Measurements from ENCODE around the gene DHRS9.

The DHRS9 gene

DNA sequence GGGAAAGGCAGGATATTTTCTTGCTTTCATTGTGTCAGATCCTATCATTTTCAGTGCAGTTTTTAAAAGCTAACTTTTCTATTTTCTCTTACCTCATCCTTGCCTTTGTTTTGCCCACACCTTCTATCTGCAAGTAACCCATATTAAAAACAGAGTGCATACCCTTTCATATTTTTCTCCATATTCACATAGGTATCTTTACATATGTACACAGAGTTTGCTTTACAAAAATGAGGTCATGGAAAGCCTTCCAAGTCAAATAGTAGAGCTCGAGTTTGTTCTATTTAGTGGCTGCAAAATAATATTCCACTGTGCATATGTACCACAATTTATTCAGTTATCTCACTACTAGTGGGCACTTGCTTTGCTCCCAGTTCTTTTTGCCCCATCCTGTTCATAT is 3.9 kb upstream of the DHRS9 start:
- Histone ChIP-seq H3K9me2 (replicated peaks; ENCODE audit: insufficient read depth, low read length) (no peaks in the 10 kb centered on the region), H3K79me2 (ENCODE audit: insufficient read depth, low read length) (no peaks in the 10 kb centered on the region), H3K9me3 (ENCODE audit: insufficient read depth, low read length) (no peaks in the 10 kb centered on the region), H3F3A (ENCODE audit: insufficient read depth) (no peaks in the 10 kb centered on the region), H3K27me3 (ENCODE audit: low read length) (no peaks in the 10 kb centered on the region), H4K20me1 (ENCODE audit: low read depth, low read length) (no peaks in the 10 kb centered on the region), H3K36me3 (ENCODE audit: low read length) (no peaks in the 10 kb centered on the region), H3K9ac (ENCODE audit: low read length) (no peak overlapping the region), H2AFZ (ENCODE audit: low read depth, low read length, severe bottlenecking) (no peak overlapping the region), H3K4me3 (ENCODE audit: insufficient read depth, low read length, poor library complexity, severe bottlenecking) (no peak overlapping the region), H3K27ac (ENCODE audit: low read depth, low read length) (no peak overlapping the region), H3K4me2 (ENCODE audit: low read depth, low read length, poor library complexity, severe bottlenecking) (no peak overlapping the region)
- TF ChIP-seq EZH2phosphoT487 (conservative IDR thresholded peaks at IDR 0.05; ENCODE audit: low read length) = no peak
- TF ChIP-seq, protein P1, sequence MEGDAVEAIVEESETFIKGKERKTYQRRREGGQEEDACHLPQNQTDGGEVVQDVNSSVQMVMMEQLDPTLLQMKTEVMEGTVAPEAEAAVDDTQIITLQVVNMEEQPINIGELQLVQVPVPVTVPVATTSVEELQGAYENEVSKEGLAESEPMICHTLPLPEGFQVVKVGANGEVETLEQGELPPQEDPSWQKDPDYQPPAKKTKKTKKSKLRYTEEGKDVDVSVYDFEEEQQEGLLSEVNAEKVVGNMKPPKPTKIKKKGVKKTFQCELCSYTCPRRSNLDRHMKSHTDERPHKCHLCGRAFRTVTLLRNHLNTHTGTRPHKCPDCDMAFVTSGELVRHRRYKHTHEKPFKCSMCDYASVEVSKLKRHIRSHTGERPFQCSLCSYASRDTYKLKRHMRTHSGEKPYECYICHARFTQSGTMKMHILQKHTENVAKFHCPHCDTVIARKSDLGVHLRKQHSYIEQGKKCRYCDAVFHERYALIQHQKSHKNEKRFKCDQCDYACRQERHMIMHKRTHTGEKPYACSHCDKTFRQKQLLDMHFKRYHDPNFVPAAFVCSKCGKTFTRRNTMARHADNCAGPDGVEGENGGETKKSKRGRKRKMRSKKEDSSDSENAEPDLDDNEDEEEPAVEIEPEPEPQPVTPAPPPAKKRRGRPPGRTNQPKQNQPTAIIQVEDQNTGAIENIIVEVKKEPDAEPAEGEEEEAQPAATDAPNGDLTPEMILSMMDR (IDR thresholded peaks at IDR 0.05; ENCODE audit: insufficient read depth, low read length, poor library complexity, severe bottlenecking) = no peak

DNA sequence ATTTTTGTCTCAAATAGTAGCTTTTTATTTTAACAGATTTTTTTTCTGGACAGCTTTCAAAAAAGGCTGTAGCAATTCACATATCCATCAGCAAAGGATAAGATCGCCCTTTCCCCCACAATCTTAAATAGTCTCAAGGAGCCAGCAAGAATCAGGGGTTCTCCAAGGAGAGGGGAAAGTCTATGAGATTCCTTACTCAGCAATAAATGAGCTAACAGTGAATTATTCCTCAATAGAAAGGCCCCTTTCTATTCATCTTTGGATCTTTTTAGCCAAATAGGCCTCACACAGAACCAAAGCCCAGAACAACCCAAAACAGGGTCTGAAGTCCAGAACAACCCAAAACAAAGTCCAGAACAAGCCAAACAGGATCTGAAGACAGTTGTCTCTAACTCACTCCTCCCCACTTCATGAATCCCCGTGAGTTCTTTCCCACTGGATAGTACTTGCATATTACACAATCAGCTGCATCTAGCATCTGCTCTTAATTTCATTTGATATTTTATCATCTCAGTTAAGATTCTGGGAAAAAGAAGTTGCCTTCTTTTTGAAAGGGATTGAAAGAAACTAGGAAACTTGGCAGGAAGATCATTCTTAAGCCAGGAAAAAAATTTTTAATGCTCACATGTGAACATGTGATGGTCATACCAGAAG is 3.4 kb upstream of the DHRS9 start:
- H3K9me3 ChIP-seq (ENCODE audit: insufficient read depth, low read length) = no peaks in the 10 kb centered on the region
- H3K36me3 ChIP-seq (ENCODE audit: low read length) = no peaks in the 10 kb centered on the region
- H3K4me2 ChIP-seq (ENCODE audit: low read depth, low read length, poor library complexity, severe bottlenecking) = no peak overlapping the region
- no peak overlapping the region for H3K27ac ChIP-seq (ENCODE audit: low read depth, low read length)
- no peaks in the 10 kb centered on the region for H3F3A ChIP-seq (ENCODE audit: insufficient read depth)
- H4K20me1 ChIP-seq (ENCODE audit: low read depth, low read length) = no peaks in the 10 kb centered on the region
- no peak overlapping the region for H3K9ac ChIP-seq (ENCODE audit: low read length)
- H3K9me2 ChIP-seq (replicated peaks; ENCODE audit: insufficient read depth, low read length) = no peaks in the 10 kb centered on the region
- H3K79me2 ChIP-seq (ENCODE audit: insufficient read depth, low read length) = no peaks in the 10 kb centered on the region
- no peak overlapping the region for H3K4me3 ChIP-seq (ENCODE audit: insufficient read depth, low read length, poor library complexity, severe bottlenecking)
- H3K27me3 ChIP-seq (ENCODE audit: low read length) = no peaks in the 10 kb centered on the region
- H2AFZ ChIP-seq (ENCODE audit: low read depth, low read length, severe bottlenecking) = no peak overlapping the region
- TF ChIP-seq, protein P1 (IDR thresholded peaks at IDR 0.05; ENCODE audit: insufficient read depth, low read length, poor library complexity, severe bottlenecking) = no peak
- no peak for TF ChIP-seq EZH2phosphoT487 (conservative IDR thresholded peaks at IDR 0.05; ENCODE audit: low read length)

DNA sequence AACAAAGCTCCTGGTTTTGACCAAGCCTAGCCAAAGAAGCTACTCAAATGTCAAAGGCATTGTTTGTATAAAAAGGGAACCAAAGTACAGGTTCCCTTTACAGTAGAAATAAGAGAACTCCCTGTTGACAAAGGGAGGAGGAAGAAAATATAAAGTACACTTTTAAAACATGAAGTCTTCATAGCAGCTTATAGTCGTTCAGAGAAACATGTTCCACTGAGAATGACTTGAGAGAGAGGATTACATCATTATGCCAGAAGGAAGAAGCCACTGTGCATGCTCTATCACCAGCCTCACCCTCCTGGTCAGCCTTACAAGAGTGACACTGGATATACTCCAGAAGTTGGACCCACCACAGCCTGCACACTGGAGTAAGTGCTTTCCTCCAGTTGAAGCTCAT is 2.5 kb upstream of the DHRS9 start:
- no peaks in the 10 kb centered on the region for H3K27me3 ChIP-seq (ENCODE audit: low read length)
- no peaks in the 10 kb centered on the region for H3K9me2 ChIP-seq (replicated peaks; ENCODE audit: insufficient read depth, low read length)
- no peak overlapping the region for H3K4me2 ChIP-seq (ENCODE audit: low read depth, low read length, poor library complexity, severe bottlenecking)
- no peak overlapping the region for H3K9ac ChIP-seq (ENCODE audit: low read length)
- H3F3A ChIP-seq (ENCODE audit: insufficient read depth) = no peaks in the 10 kb centered on the region
- H3K27ac ChIP-seq (ENCODE audit: low read depth, low read length) = no peak overlapping the region
- no peak overlapping the region for H2AFZ ChIP-seq (ENCODE audit: low read depth, low read length, severe bottlenecking)
- no peaks in the 10 kb centered on the region for H3K9me3 ChIP-seq (ENCODE audit: insufficient read depth, low read length)
- no peaks in the 10 kb centered on the region for H4K20me1 ChIP-seq (ENCODE audit: low read depth, low read length)
- no peak for TF ChIP-seq EZH2phosphoT487 (conservative IDR thresholded peaks at IDR 0.05; ENCODE audit: low read length)
- TF ChIP-seq, protein P1 (IDR thresholded peaks at IDR 0.05; ENCODE audit: insufficient read depth, low read length, poor library complexity, severe bottlenecking) = no peak
- H3K36me3 ChIP-seq (ENCODE audit: low read length) = no peaks in the 10 kb centered on the region
- H3K79me2 ChIP-seq (ENCODE audit: insufficient read depth, low read length) = no peaks in the 10 kb centered on the region
- H3K4me3 ChIP-seq (ENCODE audit: insufficient read depth, low read length, poor library complexity, severe bottlenecking) = no peak overlapping the region
